IMR-90 (cell line): ENCODE results near the gene IP6K3.

Source experiments
- BHLHE40 ChIP-seq: fragments of 150-350 bp; IDR thresholded peaks from 2 replicates; pipeline ENCODE4 v1.6.1; 2016; ENCODE audit warnings: mild to moderate bottlenecking, low read depth, low read length
- CEBPB ChIP-seq: IDR thresholded peaks from 2 replicates; pipeline ENCODE4 v1.6.1; 2012; ENCODE audit warnings: low read depth, low read length, improper control_type of control experiment
- CHD1 ChIP-seq: IDR thresholded peaks from 2 replicates; pipeline ENCODE4 v1.6.1; 2012; ENCODE audit warnings: low read depth, low read length, improper control_type of control experiment
- MAFK ChIP-seq: IDR thresholded peaks from 2 replicates; pipeline ENCODE4 v1.6.1; 2012; ENCODE audit warnings: low read depth, low read length, improper control_type of control experiment
- MAZ ChIP-seq: IDR thresholded peaks from 2 replicates; pipeline ENCODE4 v1.6.1; 2012; ENCODE audit warnings: low read depth, mild to moderate bottlenecking, low read length, improper control_type of control experiment, moderate library complexity, borderline replicate concordance
- MXI1 ChIP-seq: IDR thresholded peaks from 2 replicates; pipeline ENCODE4 v1.6.1; 2012; ENCODE audit warnings: low read depth, mild to moderate bottlenecking, low read length, moderate library complexity, borderline replicate concordance
- POLR2A ChIP-seq: IDR thresholded peaks from 2 replicates; pipeline ENCODE4 v1.6.1; 2012; ENCODE audit warnings: mild to moderate bottlenecking, low read depth, low read length
- RAD21 ChIP-seq: IDR thresholded peaks from 2 replicates; pipeline ENCODE4 v1.6.1; 2012; ENCODE audit warnings: low read length, improper control_type of control experiment
- RFX5 ChIP-seq: IDR thresholded peaks from 2 replicates; pipeline ENCODE4 v1.8.0; 2012; ENCODE audit warnings: low read depth, mild to moderate bottlenecking, low read length, moderate library complexity
- TF ChIP-seq, protein P1 (sequence below): conservative IDR thresholded peaks from 2 replicates; pipeline ENCODE4 v1.5.1; 2012; ENCODE audit warnings: mild to moderate bottlenecking, low read depth, low read length, improper control_type of control experiment
- TF ChIP-seq, protein P2 (sequence below): fragments of 150-350 bp; IDR thresholded peaks from 2 replicates; pipeline ENCODE4 v1.6.1; 2017; ENCODE audit warnings: mild to moderate bottlenecking, antibody characterized with exemption, low read length, low read depth

DNA sequence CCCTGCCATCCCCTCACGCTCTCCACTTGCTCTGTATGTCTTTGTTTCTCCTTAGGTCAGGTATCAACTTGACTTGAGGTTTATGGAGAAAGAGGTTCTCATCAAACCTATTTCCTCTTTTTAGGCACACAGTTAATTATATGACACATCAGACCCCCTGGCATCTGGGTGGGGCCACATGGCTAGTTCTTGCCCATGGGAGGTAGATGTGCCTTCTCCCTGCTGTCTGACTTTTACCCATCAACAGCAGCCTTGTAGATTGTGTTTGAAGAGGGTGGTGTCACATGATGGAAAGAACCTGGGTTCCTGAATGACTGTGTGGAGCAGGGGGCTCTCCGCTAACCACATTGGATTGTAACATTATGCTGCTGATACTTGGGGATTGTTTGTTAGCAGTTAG is 28.0 kb downstream of the IP6K3 start:
- no peak for TF ChIP-seq MAFK
- TF ChIP-seq, protein P1, sequence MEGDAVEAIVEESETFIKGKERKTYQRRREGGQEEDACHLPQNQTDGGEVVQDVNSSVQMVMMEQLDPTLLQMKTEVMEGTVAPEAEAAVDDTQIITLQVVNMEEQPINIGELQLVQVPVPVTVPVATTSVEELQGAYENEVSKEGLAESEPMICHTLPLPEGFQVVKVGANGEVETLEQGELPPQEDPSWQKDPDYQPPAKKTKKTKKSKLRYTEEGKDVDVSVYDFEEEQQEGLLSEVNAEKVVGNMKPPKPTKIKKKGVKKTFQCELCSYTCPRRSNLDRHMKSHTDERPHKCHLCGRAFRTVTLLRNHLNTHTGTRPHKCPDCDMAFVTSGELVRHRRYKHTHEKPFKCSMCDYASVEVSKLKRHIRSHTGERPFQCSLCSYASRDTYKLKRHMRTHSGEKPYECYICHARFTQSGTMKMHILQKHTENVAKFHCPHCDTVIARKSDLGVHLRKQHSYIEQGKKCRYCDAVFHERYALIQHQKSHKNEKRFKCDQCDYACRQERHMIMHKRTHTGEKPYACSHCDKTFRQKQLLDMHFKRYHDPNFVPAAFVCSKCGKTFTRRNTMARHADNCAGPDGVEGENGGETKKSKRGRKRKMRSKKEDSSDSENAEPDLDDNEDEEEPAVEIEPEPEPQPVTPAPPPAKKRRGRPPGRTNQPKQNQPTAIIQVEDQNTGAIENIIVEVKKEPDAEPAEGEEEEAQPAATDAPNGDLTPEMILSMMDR: no peak
- no peak for TF ChIP-seq CEBPB
- no peak for TF ChIP-seq POLR2A
- TF ChIP-seq, protein P2, sequence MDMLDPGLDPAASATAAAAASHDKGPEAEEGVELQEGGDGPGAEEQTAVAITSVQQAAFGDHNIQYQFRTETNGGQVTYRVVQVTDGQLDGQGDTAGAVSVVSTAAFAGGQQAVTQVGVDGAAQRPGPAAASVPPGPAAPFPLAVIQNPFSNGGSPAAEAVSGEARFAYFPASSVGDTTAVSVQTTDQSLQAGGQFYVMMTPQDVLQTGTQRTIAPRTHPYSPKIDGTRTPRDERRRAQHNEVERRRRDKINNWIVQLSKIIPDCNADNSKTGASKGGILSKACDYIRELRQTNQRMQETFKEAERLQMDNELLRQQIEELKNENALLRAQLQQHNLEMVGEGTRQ: no peak
- no peak for TF ChIP-seq RAD21
- TF ChIP-seq BHLHE40: no peak
- TF ChIP-seq CHD1: no peak
- no peak for TF ChIP-seq MAZ
- no peak for TF ChIP-seq RFX5
- no peak for TF ChIP-seq MXI1
